Measurements from ENCODE around the gene FOXS1.
"Not testable (repeated sequence)": the region's sequence is repeated elsewhere in the genome, so short reads cannot be mapped to it uniquely, and the experiment has no call there.

FOXS1 gene

GRCh38 chr20:31820228-31820627, 25.2 kb downstream of the FOXS1 start:
- DNase-seq, result no peak

- no peak for DNase-seq
Observed at GRCh38 chr20:31819083-31819784, 26.2 kb downstream of the FOXS1 start, which contains the start of gene MYLK2. Gene MYLK2 (plus strand): TSS chr20:31819356. CDS start chr20:31819581, 225 bp downstream.

- no peak for DNase-seq
Observed at GRCh38 chr20:31818376-31818908, 27.0 kb downstream of the FOXS1 start.

- no peak for DNase-seq
Observed at GRCh38 chr20:31817461-31817860, 27.9 kb downstream of the FOXS1 start.

- no peak for DNase-seq
Observed at GRCh38 chr20:31816221-31816620, 29.2 kb downstream of the FOXS1 start.

- DNase-seq, result no peak
Observed at GRCh38 chr20:31815408-31816188, 29.8 kb downstream of the FOXS1 start.

GRCh38 chr20:31814142-31814541, 31.3 kb downstream of the FOXS1 start:
- not testable (repeated sequence) for DNase-seq

- DNase-seq, result no peak
Observed at GRCh38 chr20:31813611-31814010, 31.8 kb downstream of the FOXS1 start.

GRCh38 chr20:31811796-31812728, 33.3 kb downstream of the FOXS1 start:
- DNase-seq, result no peak

- no peak for DNase-seq
Observed at GRCh38 chr20:31811198-31811597, 34.2 kb downstream of the FOXS1 start.

- no peak for DNase-seq
Observed at GRCh38 chr20:31809661-31810060, 35.7 kb downstream of the FOXS1 start.

- no peak for DNase-seq
Observed at GRCh38 chr20:31808481-31808880, 36.9 kb downstream of the FOXS1 start.

- DNase-seq, result peak; percentile 93
Observed at GRCh38 chr20:31806564-31807355, 38.6 kb downstream of the FOXS1 start.

- DNase-seq, result no peak
Observed at GRCh38 chr20:31803552-31804291, 41.7 kb downstream of the FOXS1 start.

- DNase-seq, result no peak
Observed at GRCh38 chr20:31801508-31801907, 43.9 kb downstream of the FOXS1 start.

GRCh38 chr20:31797364-31797763, 48.0 kb downstream of the FOXS1 start:
- DNase-seq, result no peak
